ENCODE results near the gene MRPL55. TPM values are rescaled to one million over a fixed set of nuclear protein-coding genes. Genes with fewer than 3 reads are reported as not detected.

MRPL55 gene
- total RNA-seq, 4 donors from 2014 or later, result 23.5 to 125 (median 87.5) TPM

DNA sequence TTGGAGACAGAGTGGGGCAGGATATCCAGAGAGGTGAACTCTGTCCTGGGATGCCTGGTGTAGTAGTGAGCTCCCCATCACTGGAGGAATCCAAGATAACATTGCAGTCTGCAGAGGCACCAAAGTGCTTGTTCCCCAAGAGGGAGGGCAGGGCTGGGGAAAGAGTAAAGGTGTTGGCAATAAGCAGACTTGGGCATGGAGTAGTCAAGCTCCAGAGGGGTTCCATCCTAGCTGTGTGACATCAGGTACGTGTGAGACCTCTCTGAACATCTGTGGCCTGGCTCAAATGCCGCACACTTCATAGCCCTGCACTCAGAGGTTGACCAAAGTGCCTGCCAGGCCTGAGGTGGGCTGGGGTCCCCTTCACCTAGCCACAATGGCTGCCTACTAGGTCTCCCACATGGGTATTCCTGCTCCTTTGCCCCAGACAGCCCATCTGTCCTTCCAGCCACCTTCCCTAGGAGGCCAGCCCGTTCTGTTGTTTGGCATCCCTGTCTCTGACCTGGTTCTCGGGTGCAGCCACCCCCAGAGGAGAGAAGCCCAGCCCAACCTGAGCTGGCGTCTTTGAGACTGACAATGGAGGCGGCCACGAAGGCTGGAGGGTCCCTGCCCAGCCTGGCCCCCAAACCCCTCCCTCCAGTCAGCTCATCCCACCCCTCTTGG, 29.4 kb downstream of the MRPL55 start:
- TF ChIP-seq, protein P1, sequence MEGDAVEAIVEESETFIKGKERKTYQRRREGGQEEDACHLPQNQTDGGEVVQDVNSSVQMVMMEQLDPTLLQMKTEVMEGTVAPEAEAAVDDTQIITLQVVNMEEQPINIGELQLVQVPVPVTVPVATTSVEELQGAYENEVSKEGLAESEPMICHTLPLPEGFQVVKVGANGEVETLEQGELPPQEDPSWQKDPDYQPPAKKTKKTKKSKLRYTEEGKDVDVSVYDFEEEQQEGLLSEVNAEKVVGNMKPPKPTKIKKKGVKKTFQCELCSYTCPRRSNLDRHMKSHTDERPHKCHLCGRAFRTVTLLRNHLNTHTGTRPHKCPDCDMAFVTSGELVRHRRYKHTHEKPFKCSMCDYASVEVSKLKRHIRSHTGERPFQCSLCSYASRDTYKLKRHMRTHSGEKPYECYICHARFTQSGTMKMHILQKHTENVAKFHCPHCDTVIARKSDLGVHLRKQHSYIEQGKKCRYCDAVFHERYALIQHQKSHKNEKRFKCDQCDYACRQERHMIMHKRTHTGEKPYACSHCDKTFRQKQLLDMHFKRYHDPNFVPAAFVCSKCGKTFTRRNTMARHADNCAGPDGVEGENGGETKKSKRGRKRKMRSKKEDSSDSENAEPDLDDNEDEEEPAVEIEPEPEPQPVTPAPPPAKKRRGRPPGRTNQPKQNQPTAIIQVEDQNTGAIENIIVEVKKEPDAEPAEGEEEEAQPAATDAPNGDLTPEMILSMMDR (IDR thresholded peaks at IDR 0.05), result no peak
- TF ChIP-seq POLR2A (IDR thresholded peaks at IDR 0.05), result no peak
- H3K9me3 ChIP-seq, result no peaks in the 10 kb centered on the region
- 99 to 100% methylated on average over 2 to 7 of the region's 7 CpGs for WGBS, 2 donors
- H3K36me3 ChIP-seq, result no peaks in the 10 kb centered on the region
- intact Hi-C loops (cut with DNase I), result loop anchor here (5.0 kb wide), 1 partner anchor 132 kb away; the partner anchor contains the start of gene WNT9A
- H3K4me3 ChIP-seq (replicated peaks in 1 of 3), result no peak overlapping the region
- peaks cover 20 to 26% of the 10 kb centered on the region in 2 donors for H3K4me1 ChIP-seq
- no peak overlapping the region for H3K27ac ChIP-seq
- H3K27me3 ChIP-seq, result no peaks in the 10 kb centered on the region
- DNase-seq, result no peak

DNA sequence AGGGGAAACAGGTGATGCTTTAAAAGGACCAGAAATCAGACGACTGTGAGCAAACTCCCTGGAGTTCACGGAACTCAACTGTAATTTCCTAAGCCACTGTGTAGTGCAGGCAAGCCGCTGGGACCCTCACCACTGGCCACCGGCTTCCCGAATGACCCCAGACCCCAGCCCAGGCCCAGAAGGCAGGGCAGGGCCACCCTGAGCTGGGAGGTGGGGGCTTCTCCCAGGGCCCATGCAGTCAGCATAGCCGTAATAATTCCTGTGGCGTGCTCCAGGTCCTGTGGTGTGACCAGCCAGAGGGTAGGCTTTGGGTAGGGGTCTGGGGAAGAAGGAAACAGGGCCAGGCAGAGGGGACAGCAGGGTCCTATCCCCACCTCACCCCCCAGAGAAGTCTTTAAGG, 30.1 kb downstream of the MRPL55 start:
- TF ChIP-seq POLR2A (IDR thresholded peaks at IDR 0.05), result no peak
- TF ChIP-seq, protein P1 (IDR thresholded peaks at IDR 0.05), result no peak
- WGBS, 2 donors, result 71 to 72% methylated on average over 4 to 7 of the region's 7 CpGs
- no peaks in the 10 kb centered on the region for H3K27me3 ChIP-seq
- no peak overlapping the region for H3K27ac ChIP-seq
- DNase-seq, result no peak
- no peaks in the 10 kb centered on the region for H3K36me3 ChIP-seq
- intact Hi-C loops (cut with DNase I), result no loop called here
- no peaks in the 10 kb centered on the region for H3K9me3 ChIP-seq
- H3K4me3 ChIP-seq (replicated peaks in 1 of 3), result no peak overlapping the region
- H3K4me1 ChIP-seq, result peaks cover 13 to 19% of the 10 kb centered on the region in 2 donors

DNA sequence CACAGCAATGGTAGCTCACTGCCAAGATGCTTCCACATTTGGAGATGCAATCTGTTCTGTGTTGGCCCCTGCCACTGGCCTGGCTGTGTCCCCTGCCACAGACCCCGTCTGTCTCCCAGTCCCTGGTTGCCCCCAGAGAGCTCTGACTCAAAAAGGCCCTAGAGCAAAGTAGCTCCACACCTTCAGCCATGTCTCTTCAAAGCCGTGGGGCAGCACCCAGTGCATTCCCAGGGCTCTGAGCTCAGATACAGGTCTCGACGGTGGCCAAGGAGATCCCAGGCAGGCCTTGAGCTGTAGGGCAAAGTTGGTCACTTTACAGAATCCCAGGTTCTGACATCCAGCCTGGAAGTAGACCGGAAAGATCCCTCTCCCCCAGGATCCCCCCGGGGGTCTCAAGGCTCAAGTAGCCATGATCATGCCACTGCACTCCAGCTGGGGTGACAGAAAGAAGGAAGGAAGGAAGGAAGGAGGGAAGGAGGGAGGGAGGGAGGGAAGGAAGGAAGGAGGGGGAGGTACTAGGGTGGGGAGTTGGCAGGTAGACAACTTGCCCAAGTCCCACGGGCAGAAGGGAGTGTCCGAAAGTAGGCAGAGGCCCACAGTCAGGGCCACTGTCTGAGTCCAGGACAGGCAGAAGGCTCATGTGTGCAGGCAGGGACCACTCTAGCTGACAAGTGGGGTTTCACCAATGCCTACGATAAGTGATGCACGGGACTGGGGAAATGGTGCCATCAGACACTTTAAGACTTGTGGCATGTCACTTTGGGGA, 31.4 kb downstream of the MRPL55 start:
- TF ChIP-seq, protein P1 (IDR thresholded peaks at IDR 0.05), result no peak
- TF ChIP-seq POLR2A (IDR thresholded peaks at IDR 0.05), result no peak
- intact Hi-C loops (cut with DNase I), result no loop called here

DNA sequence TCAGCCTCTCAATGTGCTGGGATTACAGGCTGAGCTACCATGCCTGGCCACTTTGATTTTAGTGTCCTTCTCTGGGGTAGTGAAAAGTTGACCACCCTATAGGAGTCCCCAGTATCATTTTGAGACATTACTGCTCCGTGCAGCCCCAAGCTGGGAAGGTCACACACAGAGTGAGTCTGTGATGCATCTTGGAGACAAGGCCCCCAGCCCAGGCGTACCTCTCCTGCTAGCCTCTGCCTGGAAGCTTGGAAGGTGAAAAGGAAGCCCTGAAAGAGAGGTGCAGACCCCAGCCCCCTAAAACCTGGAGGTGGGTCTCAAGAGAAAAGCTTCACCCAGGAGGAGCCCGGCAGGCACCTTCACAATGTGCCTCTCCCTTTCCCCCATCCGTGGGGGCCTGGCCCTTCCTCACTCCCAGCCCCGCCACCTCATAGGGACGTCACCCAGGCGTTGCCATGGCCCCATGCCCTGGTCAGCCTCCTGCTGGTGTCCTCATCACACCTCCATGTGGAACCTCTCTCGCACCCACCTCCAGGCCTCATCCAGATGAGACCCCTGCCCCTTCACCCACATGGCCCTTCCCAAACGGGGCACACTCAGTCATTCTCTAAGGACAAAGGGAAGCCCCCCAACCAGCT, 32.2 kb downstream of the MRPL55 start:
- no peak overlapping the region for H3K4me3 ChIP-seq (replicated peaks in 1 of 3)
- 69 to 79% methylated on average over 7 to 9 of the region's 9 CpGs for WGBS, 2 donors
- intact Hi-C loops (cut with DNase I), result no loop called here
- H3K36me3 ChIP-seq, result no peaks in the 10 kb centered on the region
- H3K9me3 ChIP-seq, result no peaks in the 10 kb centered on the region
- TF ChIP-seq, protein P1 (IDR thresholded peaks at IDR 0.05), result no peak
- TF ChIP-seq POLR2A (IDR thresholded peaks at IDR 0.05), result no peak
- no peaks in the 10 kb centered on the region for H3K27me3 ChIP-seq
- H3K27ac ChIP-seq, result no peak overlapping the region
- no peak for DNase-seq
- H3K4me1 ChIP-seq, result peaks cover 8 to 20% of the 10 kb centered on the region in 2 donors

More for the DNA sequence above, 31.4 kb downstream of the MRPL55 start:
- Histone ChIP-seq H3K27ac (no peak overlapping the region), H3K4me1 (peaks cover 10 to 20% of the 10 kb centered on the region in 2 donors), H3K27me3 (no peaks in the 10 kb centered on the region), H3K4me3 (replicated peaks in 1 of 3) (no peak overlapping the region), H3K36me3 (no peaks in the 10 kb centered on the region), H3K9me3 (no peaks in the 10 kb centered on the region)
- no peak for DNase-seq
- 60 to 71% methylated on average over 10 of the region's 10 CpGs for WGBS, 2 donors

Data from thyroid gland (tissue), 4 donors.